GM18508 (cell line): ENCODE data around the gene CCM2L.

Source experiments
- ATAC-seq: cut with Tn5 transposase; IDR thresholded peaks from one replicate; pipeline ENCODE4 v1.9.1; 2021; ENCODE audit warnings: moderate number of reproducible peaks; ENCODE audit not compliant: insufficient read depth, unreplicated experiment

The CCM2L gene

DNA sequence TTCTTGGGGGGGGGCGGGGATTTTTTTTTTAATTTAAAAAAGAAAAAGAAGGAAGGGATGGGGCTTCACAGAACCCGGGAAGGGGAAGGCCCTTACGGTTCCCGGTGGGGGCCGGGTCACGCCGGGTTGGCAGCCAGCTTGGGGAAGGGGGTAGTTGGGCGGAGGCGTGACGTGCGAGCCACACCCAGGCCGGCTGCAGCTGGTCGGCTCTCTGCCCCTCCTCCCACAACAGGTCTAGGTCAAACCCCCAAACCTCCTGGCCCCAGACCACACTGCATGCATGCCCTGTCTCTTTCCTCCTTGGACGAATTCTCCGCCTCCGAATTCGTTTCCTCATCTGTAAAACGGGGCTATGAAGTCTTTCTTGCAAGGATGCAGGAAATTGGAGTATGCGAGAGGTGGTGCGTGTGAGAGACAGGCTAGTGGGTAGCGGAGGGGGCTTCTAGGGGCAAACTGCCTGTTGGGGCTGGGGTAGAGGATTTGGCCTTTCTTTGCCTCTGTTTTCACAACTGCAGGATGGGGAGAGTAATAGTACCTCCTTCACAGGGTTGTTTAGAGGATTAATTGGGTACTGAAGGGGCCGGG, 42.6 kb downstream of the CCM2L start:
- no peak for ATAC-seq

DNA sequence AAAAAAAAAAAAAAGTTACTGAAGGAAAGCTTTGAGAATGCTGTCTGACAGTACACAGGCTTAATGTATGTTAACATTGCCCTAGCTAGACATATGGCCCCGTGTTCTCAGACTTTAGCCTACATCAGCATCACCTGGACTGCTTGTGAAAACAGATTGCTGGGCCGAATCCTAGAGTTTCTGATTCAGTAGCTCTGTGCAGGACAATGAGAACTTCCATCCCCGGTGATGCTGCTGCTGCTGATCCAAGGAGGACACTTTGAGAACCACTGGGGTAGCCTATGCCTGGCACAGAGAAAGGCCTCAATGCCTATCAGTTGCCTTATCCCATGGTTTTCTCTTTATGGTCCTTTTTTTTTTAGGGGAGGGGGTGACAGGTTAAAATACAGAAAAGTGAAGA, 43.4 kb downstream of the CCM2L start:
- ATAC-seq, result no peak

DNA sequence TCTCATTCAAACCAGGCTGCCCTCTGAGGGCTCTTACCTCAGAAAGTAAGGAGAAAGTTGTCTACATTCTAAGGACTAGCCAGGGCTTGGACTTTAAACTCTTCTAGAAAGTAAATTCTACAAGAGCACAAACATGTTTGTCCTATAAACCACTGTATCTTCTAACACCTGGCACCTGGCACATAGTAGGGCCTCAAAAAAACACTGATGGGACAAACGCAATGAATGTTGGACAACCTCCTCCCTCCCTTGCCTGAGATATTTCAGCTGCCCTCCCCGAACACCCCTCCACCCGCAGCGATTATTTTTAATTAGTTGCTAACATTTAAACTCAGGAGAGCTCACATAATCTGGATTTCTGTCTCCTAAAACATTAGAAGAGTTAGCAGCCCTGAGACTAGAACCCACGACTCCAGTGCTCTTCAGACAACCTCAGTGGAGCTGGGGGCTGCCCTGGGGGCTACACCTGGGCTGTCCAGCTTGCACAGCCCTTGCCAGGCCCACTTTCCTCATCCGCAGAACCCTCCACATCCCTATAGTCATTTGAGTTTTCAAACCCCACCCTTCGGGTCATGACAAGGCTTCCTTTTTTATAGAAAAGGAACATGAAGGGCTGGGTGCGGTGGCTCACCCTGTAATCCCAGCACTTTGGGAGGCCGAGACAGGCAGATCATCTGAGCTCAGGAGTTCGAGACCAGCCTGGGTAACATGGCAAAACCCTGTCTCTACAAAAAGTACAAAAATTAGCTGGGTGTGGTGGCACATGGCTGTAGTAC, 46.7 kb downstream of the CCM2L start:
- ATAC-seq, result no peak

DNA sequence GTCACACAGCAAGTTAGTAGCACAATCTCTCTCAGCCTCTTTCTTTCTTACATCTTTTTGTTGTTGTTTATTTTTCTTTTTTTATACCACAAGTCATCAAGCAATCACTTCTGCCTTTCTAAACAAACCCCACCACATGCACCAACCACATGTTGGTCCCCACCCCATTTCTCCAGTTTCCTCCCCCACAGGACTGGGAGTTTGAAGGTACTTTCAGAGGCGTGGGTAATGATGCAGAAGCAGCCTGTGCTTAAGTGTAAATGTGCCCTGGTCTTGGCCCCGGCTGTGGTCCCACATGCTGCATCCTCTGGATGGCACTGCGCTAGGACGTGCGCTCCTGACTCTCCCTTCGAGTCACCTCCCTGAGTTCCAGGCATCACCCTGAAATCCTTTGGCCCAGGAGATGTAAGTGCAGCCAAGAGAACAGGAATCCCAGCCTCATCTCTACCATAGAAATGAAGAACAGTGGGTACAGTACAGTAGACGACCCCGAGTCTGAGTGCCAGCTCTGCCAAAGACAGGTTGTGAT, 47.5 kb downstream of the CCM2L start:
- no peak for ATAC-seq

DNA sequence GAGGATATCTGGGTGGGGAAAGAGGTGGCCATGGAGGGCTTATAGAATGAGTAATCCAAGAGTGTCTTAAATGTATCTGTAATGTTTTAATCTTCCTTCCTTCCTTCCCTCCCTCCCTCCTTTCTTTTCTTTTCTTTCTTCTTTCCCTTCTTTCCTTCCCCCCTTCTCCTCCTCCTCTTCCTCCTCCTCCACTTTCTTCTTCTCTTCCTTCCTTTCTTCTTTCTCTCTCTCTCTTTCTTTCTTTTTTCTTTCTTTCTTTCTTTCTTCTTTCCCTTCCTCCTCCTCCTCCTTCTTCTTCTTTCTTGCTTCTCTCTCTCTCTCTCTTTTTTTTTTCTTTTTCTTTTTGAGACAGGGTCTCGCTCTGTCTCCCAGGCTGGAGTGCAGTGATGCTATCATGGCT, 49.0 kb downstream of the CCM2L start:
- no peak for ATAC-seq

DNA sequence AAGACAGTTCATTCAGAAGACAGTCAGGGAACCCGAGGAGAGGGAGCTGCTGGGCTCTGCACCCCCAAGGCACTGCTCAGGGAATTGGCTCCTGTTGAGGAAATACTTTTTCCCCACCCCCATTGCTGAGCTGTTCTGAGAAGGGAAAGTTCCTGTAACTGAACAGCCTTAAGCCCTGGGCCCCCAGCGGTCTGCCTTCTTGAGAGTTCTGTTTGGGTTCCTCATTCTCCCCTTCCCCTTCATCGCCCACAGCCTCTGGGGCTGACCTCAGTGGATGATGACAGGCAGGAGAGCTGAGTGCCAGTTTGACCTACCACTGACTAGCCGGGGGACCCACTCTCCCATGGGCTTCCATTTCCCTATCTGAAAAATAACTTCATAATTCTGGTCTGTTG, 52.5 kb downstream of the CCM2L start:
- ATAC-seq, result no peak

DNA sequence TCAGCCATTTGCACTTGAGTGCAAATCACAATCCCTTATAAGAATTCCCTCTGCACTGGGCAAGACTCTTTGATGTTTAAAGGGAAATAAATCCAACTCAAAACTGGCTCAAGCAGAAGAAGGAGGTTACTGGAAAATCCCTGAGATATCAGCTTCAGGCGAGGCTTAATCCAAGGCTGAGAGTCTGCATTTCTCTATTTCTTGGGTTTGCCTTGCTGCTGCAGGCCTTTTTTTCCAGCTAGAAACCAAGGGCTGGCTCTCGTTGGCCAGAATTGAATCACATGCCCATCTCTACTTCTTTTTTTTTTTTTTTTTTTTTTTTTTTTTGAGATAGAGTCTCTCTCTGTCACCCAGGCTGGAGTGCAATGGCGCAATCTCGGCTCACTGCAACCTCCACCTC, 53.5 kb downstream of the CCM2L start:
- no peak for ATAC-seq

DNA sequence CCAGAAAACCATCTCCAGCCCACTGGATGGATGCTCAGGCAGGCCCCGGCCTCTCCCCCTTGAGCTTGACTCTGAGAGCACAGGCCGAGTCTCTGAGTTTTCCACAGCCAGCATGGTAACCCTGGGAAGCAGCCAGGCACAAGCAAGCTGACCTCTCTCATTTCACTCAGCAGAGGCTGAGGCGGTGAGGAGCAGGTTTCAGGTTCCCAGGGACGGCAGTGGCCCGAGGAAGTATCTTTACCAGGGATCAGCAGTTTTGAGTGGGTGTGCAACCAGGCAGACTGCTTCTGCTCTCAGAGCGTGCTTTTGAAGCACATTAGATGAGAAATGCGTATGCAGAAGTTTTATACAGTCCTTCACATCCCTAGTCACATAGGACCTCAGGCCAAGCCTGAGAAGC, 54.4 kb downstream of the CCM2L start:
- no peak for ATAC-seq

DNA sequence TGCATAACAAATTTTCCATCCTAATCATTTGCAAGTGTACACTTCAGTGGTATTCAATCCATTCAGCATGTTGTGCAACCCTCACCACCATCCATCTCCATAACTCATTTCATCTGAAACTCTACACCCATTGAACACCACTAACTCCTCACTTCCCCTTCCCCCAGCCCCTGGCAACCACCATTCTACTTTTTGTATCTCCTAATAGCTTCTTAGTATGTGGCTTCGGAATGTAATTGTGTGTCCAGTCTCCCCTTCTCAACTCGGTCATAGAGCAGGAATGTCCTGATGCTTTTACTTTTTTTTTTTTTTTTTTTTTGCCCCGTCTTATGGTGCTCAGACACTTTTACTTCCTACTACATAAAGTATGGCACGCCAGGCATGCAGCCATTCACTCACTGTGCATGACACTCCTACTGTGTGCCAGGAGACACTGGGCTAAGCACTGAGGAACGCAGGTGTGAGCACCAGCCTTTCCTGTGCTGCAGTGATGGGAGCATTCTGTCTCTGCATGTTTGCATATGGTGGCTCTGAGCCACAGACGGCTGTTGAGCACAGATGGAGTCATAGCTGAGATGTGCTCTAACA, 57.1 kb downstream of the CCM2L start:
- ATAC-seq, result no peak

DNA sequence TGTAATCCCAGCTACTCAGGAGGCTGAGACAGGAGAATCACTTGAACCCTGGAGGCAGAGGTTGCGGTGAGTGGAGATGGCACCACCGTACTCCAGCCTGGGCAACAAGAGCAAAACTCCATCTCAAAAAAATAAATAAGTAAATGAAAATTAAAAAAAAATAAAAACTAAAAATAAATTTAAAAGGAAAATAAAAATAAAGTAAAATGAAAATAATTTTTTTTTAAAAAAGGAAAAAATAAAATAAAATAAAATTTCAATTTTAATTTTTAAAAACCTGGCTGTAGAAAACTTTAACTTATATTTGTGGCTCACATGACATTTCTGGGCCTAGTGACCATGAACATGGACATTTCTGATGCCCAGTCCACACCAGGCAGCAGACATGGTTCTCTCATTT, 57.9 kb downstream of the CCM2L start:
- no peak for ATAC-seq

DNA sequence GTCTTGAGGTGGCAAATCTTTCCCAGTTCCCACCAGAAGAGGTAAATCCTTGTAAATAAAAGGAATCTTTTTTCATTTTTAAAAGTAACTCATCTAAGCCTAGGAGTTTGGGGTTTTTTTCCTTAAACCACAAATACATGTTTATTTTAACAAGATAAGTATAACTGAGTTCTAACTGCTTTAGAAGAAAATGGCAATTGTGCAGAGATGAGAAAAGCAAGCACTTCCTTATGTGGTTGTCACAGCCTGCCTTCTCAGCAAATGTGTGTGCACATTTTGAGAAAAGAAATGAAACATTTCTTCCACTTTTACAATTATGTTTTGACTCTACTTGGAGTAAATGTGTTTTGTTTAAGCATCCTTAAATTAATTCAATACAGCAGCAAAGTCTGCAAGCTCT, 59.5 kb downstream of the CCM2L start:
- ATAC-seq, result no peak

DNA sequence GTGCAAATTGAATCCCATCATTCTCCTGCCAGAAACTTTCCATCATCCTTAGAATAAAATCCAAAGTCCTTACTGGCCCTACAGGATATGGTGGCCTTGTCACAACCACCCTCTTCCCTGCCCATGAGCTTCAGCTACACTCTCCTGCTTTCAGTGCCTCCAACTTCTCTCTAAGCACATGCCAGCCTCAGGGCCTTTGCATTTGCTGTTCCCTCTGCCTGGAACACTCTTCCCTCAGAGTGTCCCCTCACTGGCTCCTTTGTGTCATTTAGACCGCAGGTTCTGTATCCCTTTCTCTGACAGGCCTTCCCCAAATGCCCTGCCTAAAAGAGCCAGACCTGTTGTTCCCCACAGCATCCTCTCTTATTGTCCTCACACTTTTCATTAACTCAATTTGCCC, 60.0 kb downstream of the CCM2L start:
- ATAC-seq, result no peak

DNA sequence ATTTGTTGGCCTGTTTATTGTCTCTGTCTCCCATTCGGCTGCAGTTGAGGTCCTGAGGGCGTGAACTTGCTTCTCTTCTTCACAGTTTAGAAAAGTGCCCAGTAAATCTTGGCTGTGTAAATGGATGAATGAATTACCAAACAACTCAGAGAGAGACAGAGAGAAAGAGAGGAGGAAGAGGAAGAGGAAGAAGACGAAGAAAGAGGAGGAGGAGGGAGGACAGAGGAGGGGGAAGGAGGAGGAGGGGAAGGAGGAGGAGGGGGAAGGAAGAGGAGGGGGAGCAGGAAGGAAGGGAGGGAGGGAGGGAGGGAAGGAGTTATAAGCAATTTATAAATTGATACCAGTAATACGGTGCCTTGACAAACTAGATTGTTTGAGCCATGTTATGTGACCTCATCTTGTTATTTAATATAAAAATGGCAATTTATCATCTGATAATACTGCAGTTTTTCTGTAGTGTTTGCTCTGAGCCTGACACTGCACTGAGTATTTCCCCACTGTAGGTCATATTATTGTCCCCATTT, 60.5 kb downstream of the CCM2L start:
- no peak for ATAC-seq

DNA sequence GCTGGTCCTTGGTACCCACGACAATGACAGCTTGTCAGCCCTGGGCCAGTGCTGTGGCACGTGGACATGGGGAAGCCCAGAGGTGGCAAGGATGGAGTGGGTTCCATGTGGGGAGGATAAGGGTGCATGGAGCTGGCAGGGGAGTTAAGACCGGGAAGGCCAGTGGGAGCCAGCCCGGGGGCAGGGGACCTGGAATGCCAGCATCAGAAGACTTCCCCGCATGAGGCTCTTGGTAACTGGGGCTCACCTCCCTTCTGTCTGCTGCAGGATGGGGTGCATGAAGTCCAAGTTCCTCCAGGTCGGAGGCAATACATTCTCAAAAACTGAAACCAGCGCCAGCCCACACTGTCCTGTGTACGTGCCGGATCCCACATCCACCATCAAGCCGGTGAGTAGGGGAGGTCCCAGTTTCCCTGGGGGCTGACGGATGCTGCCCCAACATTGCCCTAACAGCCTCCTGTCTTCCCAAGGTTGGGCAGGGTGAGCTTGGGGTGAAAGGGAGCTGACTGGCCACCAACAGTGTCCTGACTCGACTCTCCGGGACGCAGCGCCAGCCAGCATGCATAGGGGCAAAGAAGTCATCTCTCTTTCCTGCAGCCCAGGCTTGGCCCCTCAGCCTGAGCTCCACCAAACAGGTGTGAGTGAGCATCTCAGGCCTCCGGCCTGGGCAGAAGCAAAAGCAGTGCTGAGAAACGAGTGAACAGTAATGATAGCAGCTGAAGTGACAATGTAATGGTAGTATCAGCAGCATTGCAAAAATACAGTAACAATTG, 61.3 kb downstream of the CCM2L start:
- ATAC-seq, result no peak

DNA sequence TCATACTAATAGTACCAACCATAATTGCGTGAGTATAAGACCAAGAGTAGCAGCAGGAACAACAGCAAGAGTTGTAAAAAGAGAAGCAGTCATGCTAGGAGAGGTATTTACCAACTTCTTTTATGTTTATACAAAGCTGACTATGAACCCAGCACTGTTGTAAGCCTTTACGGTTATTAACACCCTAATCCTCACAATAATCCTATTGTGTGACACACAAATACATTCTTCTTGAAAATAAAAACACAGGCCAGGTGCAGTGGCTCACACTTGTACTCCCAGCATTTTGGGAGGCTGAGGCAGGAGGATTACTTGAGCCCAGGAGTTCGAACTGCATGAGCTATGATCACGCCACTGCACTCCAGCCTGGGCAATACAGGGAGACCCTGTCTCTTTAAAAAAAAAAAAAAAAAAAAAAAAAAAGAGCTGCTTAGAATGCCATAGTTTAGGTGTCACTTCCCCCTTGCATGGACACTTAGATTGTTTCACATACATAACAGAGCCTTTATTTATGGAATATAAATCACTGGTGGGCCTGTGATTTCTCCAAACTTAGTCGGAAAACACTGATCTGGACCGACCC, 62.0 kb downstream of the CCM2L start:
- ATAC-seq, result no peak

DNA sequence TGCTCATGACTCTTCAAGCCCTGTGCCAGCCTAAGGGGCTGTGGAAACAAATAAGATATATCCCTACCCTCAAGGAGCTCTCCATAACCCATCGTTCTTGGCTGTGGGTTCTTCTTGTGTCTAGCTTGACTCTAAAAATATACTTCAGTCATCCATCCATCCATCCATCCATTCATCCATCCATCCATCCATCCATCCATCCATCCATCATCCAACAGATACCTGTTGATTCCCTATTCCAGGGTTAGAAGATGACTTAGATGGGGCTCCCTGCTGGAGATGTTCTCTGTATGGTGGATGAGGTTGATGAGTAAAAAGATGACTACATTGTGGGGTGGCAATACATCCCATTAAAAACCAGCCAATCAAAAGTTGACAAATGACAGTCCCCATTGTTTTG, 65.3 kb downstream of the CCM2L start:
- ATAC-seq, result no peak

DNA sequence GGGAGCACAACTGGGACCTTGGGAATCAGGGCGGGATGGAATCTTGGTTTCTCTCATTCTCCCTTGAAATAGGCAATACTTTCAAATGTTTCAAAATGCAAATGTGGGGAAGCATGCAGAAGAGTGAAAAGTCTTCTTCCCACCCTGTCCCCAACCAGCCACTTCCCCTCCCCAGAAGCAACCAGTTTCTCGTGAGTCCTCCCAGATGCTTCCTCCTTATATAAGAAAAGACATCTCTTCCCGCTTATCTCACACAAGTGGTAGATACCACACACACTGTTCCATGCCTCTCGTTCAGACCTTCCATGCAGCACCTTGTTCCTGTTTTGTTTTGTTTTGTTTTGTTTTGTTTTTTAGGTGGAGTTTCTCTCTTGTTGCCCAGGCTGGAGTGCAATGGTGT, 67.0 kb downstream of the CCM2L start:
- ATAC-seq, result no peak

DNA sequence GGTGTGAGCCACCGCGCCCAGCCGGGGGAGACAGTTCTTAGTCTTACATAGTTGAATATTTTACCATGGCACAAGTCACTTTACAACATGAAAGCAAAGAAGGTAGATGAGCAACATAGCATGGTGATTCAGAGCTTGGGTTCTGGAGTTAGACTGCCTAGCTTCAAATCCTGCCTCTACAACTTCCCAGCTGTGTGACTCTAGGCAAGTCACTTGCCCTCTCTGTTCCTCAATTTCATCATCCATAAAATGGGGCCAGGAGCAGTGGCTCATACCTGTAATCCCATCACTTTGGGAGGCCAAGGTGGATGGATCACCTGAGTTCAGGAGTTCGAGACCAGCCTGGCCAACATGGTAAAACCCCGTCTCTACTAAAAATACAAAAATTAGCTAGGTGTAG, 68.1 kb downstream of the CCM2L start:
- ATAC-seq, result no peak

DNA sequence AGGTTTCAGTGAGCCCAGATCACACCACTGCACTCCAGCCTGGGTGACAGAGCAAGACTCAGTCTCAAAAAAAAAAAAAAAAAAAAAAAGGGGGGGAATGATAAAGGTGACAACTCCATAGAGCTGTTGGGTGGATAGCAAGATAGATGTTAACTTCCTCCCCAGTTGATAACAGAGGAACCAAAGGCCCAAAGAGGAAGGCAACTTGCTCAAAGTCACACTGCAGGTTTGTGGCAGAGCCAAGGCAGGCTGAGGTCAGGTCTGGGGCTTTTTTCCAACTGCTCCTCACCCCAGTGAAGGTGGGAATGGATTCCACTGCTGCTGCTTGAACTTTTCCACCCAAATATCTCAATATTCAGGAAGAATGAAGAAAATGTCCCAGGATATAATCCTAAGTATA, 68.6 kb downstream of the CCM2L start:
- no peak for ATAC-seq

DNA sequence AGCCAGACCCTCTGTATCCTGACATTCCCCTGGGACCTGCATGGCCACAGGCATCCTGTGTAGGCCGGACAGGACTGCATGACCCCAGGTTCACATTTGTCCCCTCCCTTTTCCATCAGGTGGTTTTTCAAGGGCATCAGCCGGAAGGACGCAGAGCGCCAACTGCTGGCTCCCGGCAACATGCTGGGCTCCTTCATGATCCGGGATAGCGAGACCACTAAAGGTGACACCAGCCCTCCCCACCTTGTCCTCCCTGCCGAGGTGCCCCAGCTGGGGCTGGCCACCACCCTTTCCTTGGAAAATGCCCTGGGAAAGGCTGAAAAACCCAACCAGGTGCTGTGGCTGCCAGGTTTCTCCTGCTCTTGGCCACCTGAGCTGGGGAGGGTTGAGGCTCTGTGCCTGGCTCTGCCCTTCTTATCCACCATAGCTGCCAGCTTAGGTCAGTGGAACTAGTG, 69.4 kb downstream of the CCM2L start:
- ATAC-seq, result no peak
